ENCODE results near the gene THOC5.
A peak's percentile ranks its signal among the peaks of the same experiment; 100 is the strongest.
"Not testable (repeated sequence)": the region's sequence is repeated elsewhere in the genome, so short reads cannot be mapped to it uniquely, and the experiment has no call there.

THOC5 gene

DNA sequence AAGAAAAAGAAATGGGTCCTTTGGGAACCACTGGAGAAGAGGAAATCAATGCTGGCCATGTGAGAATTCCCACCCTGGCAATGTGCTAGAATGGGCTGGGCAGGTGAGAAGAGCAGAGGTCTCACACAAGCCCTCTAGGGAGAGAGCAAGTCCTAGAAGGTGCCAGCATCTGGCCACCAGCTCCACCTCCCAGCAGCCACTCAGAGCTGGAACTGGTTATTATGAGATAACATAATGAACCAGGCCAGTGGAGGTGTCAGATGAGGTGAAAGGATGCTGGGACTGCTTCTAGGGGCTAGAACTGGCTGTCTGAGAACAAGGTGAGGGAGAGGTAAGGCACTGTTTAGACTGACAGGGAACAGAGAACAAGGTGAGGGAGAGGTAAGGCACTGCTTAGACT is 44.3 kb downstream of the THOC5 start:
- no peak for DNase-seq

DNA sequence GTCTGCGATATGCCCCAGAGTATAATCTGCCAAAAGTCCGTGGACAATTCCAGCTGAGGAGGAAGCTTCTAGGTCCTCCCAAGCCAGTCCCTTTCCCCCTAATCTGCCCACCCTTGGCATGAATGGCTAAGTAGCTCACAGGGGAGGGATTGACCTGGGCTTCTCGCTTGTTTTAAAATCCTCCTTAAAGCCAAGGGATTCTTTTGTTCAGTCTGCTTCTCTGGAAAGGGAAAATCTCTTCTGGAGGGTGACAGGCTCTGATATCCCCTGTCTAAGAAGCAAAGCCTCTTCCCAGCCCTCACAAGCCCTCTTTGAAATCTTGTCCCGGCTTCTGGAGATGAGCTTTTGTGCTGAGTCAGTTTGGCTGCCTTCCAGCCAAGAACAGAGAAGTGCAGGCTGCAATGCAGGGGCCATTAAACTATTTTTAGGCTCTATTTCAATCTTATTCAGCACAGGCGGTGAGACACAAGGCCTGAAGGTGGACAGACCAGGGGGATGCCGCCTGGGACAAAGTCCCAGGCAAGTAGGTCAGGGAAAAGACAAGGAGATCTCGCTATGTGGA is 49.7 kb downstream of the THOC5 start:
- no peak for DNase-seq

DNA sequence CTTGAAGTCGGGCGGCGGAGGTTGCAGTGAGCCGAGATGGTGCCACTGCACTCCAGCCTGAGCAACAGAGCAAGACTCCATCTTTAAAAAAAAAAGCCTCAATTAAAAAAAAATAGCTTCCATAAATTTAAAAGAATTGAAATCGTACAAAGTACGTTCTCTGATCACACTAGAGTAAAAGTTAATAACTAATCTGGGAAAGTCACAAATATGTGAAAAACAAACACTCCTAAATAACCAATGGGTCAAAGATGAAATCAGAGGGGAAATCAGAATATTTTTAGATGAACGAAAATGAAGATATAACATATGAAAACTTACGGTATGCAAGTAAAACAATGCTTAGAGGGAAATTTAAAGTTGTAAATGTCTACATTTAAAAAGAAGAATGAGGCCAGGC is 53.7 kb downstream of the THOC5 start:
- DNase-seq = no peak

DNA sequence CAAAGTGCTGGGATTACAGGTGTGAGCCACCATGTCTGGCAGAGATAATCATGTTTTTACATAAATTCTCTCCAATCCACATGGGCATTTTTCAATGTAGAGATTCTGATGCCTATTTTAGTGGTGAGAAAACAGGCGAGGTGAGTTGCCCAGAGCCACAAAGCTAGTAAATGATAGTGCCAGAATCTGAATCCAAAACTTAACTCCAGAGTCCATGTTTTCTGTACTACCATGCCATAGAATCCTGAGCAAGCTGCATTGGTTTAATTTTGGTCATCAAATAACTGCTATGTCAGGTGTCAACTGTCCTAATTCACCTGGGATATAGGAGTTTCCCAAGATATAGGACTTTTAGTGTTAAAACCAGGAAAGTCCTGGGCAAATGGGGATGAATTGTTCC is 59.9 kb downstream of the THOC5 start:
- no peak for DNase-seq

DNA sequence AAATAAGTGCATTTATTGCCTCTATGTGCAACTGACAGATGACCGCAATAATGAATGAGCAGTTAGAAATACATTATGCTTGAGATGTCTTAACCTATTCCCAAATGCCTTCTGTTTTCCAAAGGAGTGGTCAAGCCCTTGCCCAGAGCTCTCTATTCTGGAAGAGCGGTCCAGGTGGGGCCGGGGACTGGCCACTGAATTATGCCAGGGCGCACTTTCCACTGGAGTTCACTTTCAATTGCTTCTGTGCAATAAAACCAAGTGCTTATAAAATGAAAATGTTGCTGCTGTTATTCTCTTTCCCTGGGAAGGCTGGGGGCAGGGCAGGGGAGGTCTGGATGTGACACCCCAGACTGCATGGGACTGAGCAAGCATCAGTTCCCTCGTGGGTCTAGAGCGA is 62.5 kb downstream of the THOC5 start:
- no peak for DNase-seq

DNA sequence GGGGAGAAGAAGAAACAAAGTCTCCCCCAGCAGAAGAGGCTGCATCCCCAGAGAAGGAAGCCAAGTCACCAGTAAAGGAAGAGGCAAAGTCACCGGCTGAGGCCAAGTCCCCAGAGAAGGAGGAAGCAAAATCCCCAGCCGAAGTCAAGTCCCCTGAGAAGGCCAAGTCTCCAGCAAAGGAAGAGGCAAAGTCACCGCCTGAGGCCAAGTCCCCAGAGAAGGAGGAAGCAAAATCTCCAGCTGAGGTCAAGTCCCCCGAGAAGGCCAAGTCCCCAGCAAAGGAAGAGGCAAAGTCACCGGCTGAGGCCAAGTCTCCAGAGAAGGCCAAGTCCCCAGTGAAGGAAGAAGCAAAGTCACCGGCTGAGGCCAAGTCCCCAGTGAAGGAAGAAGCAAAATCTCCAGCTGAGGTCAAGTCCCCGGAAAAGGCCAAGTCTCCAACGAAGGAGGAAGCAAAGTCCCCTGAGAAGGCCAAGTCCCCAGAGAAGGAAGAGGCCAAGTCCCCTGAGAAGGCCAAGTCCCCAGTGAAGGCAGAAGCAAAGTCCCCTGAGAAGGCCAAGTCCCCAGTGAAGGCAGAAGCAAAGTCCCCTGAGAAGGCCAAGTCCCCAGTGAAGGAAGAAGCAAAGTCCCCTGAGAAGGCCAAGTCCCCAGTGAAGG is 64.3 kb downstream of the THOC5 start:
- DNase-seq = not testable (repeated sequence)

DNA sequence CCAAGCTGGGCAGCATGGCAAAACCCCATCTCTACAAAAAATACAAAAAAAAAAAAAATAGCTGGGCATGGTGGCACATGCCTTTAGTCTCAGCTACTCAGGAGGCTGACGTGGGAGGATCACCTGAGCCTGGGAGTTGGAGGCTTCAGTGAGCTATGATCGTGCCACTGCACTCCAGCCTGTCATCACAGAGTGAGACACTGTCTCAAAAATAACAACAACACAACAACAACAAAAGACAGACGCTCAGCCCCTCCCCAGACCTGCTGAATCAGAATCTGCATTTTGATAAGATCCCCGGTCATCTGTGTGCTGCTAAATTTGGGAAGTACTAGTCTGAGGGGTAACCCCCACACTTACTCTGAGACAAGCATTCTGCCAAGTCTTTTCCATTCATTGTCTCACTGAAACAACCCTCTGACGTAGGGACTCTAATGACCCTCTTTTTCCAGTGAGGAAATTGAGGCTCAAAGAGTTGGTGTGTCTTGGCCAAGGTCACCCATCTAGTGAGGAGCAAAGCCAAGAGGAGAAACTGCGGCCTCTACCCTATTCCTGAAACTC is 66.1 kb downstream of the THOC5 start:
- DNase-seq = no peak

DNA sequence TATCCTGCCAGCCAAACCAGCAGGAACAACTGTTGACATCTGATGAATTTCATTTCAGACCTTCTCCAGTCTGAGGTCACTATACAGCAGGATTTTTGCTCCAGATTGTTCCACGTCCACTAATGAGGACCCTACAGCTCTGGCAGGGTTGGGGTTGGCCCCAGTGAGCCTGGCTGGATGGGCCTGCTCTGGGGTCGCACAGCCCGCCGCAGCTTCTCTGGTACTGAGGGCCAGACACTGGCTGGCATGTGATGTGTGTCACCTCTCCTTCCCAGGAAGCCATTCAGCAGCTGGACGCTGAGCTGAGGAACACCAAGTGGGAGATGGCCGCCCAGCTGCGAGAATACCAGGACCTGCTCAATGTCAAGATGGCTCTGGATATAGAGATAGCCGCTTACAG is 68.1 kb downstream of the THOC5 start:
- no peak for DNase-seq

DNA sequence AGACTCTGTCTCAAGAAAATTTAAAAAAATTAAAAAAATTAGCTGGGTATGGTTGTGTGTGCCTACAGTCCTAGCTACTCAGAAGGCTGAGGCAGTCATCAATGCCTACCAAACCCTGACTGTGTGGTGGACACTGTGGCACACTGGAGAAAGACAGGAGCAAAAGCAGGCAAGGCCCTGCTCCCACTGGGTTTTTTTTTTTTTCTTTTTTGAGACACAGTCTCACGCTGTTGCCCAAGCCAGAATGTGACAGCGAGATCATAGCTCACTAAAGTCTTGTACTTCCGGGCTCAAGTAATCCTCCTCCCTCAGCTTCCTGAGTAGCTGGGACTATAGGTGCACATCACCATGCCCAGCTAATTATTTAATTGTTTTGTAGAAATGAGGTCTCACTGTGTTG is 68.9 kb downstream of the THOC5 start:
- no peak for DNase-seq

DNA sequence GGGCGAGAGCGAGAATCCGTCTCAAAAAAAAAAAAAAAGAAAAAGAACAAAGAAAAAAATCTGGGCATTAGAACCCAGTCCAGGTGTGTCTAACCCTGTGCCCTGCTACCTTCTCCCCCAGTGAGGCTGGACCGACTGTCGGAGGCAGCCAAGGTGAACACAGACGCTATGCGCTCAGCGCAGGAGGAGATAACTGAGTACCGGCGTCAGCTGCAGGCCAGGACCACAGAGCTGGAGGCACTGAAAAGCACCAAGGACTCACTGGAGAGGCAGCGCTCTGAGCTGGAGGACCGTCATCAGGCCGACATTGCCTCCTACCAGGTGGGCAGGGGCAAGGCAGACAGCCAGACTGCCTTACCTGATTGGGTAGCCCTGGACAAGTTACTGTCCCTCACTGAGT is 70.3 kb downstream of the THOC5 start:
- no peak for DNase-seq

DNA sequence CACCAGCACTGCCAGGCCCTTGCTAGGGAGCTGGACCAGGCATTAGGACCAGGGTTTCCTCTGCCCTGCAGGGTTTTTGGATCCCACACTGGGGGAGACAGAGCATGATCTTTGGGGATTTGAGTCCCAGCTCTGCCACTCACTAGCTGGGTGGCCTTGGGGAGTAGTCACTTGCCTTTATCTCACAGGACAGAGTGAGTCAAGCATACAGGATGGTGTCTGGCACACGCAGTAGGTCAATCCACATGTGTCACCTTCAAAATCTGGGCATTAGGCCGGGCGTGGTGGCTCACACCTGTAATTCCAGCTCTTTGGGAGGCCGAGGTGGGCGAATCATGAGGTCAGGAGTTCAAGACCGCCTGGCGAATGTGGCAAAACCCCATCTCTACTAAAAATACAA is 70.8 kb downstream of the THOC5 start:
- no peak for DNase-seq

DNA sequence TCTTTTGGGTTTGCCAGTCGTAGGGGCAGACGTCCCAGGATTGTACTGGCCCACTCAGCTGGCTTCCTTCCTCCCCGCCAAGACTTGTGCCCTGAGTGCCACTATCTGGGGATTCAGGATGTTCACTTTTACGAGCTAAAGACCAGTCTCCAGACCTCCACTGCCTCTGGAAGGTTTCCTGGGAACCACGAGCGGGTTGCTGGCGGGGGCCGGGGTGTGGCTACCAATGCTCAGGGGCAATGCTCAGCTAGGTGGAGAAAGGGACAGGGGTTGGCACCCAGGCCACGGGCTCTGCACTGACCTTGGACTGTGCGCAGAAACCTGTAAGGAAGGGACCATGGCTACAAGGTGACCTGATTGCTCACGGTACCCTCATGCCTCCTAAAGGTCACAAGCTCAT is 71.3 kb downstream of the THOC5 start:
- DNase-seq = no peak

DNA sequence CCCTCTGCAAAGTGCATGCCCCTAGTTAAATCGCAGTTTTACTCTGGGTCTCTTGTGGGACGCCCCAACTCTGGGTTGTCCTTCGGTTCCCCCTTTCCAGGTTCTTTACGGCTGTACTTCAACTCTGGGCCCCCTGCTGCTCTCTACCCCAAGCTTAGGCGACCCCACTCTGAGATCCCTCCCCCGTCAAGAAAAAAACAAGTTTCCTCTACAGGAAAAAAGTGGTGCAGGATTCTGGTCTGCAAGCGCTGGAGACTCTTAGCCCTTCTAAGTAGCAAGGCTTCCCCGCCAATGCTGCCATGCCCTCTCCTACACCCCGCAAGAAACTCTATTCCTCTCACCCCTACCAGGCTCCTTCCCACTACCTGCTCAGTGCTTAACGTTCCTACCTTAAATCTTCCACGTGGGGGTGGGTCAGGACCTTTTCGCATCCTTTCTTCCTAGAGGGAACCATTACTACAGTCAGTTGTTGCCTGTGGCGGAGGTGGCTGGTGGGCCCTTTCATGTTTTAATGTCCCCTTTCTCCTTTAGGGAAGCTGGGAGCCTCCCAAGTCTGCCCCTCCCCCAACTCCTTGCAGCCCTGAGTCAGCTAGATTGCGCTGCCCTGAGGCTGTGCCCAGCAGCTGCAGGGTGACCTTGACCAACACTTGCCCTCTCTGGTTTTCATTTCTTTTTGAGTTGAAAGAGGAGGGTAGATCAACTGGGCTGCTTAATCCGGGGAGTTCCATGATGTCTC is 72.1 kb downstream of the THOC5 start:
- DNase-seq = no peak

DNA sequence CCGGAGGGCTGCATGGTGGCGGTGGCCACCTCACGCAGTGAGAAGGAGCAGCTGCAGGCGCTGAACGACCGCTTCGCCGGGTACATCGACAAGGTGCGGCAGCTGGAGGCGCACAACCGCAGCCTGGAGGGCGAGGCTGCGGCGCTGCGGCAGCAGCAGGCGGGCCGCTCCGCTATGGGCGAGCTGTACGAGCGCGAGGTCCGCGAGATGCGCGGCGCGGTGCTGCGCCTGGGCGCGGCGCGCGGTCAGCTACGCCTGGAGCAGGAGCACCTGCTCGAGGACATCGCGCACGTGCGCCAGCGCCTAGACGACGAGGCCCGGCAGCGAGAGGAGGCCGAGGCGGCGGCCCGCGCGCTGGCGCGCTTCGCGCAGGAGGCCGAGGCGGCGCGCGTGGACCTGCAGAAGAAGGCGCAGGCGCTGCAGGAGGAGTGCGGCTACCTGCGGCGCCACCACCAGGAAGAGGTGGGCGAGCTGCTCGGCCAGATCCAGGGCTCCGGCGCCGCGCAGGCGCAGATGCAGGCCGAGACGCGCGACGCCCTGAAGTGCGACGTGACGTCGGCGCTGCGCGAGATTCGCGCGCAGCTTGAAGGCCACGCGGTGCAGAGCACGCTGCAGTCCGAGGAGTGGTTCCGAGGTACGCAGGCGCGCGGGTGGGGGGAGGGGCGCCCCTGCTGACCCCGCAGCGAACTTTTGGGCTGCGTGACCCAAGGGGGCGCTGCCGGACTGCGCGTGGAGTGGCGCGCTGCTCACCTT is 72.9 kb downstream of the THOC5 start:
- no peak for DNase-seq

DNA sequence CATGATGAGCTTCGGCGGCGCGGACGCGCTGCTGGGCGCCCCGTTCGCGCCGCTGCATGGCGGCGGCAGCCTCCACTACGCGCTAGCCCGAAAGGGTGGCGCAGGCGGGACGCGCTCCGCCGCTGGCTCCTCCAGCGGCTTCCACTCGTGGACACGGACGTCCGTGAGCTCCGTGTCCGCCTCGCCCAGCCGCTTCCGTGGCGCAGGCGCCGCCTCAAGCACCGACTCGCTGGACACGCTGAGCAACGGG is 73.4 kb downstream of the THOC5 start:
- no peak for DNase-seq

DNA sequence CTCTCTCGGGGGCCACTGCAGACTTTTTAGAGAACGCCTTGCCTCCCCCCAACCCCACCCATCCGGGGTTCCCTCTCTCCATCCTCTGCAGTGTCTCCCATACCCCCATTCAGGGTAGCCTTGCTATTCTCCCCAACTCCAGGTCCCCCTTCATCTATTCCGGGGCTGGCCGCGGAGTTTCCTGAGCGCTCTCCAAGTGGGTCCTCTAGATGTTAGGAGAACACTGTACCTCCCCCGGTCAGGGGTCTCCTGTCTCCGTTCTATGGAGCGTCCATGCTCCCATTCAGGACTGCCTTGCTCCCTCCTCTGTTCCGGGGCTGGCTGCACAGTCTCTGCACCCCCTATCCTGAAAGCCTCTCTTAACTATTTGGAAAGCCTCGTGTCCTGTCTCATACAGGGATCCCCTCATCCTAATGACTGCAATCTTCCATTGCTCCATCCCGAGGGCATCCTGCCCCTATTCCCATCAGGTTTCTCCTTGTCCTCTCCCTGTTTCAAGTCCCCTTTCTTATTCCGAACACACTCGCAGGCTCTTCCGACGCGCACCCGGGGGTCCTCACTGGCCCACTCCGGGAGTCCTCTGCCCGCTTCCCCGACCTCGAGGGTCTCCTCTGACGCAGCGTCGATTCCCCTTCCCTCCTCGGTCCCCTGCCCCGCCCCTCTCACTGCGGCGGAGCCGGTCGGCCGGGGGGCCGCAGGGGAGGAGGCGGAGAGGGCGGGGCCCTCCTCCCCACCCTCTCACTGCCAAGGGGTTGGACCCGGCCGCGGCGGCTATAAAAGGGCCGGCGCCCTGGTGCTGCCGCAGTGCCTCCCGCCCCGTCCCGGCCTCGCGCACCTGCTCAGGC is 73.9 kb downstream of the THOC5 start, which contains the start of gene NEFH:
Gene NEFH (plus strand): TSS at position 802 of the 845 bp plus-strand sequence. CDS start 45 bp downstream, outside the sequence.
- DNase-seq = peak; percentile 24

DNA sequence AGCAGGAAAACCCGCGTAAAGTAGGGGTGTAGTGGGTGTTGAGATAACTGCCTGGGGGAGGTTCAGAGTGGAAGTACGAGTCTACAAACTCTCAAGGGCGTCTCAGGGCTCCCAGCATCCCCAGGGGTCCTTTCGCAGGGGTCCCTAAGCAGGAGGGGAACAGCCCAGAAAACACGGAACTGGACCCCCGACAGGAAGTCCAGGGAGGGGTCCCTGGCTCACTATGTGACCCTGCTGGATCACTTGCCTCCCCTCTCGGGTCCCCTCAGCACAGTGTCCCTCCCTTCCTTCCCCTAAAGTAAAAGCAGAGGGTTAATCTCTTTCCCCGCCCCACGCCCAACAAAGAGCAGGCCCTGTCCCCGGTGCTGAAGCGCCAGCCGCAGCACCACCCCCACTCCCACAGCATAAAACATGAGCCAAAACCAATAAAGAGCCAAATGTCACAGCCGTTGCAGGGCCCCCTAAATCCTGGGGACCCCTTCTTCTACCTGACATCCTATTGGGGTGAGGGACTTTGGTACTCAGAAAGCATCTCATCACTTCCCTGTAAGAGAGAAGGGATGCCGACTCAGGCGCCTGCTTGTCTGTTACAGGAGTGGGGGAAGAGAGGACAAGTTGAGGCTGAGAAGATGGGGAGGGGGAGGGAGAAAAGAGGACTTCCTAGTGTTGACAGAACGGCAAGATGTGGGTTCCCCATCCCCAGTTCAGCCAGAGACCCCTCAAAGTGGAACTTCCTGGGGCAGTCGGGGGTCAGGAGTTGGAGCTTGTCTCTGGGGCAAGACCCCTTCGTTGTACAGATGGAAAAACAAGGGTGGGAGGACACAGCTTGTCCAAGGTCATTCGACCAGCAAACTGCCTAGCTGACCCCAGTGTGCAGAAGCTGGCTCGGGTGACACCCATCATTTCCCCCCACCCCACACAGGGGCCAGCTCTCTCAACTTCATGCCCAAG is 75.0 kb downstream of the THOC5 start:
- no peak for DNase-seq

DNA sequence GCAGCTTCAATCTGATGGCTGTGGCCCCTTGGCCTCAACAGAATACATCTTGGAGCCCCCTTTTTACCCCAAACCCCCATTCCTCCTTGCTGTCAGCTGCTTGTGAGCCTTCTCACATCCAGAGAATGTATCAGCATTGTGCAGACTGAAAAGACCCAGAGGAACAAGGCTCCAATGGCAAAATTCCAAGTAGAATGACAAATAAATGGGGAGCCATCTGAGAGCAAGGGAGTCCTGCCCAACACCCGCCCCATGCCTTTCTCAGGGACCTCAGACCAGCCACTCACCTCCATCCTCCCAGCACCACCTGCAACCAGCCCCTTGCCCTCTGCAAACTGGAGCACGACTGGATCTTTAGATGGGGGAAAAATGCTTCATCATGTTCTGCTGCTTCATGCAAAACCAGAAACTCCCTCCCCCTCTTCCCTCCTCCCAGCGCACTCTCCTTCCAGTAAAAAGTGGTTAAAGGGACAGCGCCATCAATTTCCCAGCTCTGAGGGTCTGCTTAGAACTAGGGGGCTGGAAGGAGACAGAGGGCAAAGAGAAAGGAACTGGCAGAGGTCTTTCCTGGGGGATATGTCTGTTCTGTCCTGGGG is 75.7 kb downstream of the THOC5 start:
- no peak for DNase-seq

DNA sequence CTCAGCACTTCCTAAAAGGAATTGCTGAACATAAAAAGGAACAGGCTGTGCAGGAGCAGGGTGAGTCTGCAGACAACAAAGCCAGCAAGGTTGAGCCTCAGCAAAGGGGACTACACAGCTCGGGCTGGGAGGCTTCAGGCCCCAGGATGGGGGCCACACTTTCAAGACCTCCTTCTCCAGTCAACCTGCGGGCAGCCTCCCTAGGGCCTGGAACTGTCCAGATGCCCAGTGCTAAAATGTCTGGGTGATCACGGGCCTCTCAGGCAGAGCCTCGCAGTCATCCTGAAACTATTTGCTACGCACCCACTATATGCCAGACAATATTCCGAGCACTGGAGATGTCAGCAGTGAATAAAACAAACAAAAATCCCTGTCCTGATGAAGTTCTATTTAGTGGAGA is 77.4 kb downstream of the THOC5 start:
- DNase-seq = no peak

DNA sequence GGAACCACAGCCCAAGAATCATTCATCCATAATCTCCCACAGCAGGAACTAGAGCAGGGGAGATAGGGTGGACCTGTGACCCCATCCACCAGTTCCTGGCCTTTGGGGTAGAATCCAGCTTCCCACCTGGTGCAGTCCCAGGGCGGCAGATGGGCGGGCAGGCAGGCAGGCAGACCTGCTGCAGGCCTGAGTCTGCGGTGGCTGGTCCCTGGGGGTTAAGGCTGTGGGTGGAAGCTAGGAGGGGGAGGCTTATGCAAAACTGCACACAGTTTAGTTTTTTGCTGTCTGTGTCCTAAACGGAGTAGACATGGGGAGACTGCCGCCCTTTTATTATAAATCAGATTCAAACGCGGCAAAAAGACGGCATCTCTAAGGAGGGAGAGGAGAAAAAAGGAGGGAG is 78.0 kb downstream of the THOC5 start:
- DNase-seq = no peak

DNA sequence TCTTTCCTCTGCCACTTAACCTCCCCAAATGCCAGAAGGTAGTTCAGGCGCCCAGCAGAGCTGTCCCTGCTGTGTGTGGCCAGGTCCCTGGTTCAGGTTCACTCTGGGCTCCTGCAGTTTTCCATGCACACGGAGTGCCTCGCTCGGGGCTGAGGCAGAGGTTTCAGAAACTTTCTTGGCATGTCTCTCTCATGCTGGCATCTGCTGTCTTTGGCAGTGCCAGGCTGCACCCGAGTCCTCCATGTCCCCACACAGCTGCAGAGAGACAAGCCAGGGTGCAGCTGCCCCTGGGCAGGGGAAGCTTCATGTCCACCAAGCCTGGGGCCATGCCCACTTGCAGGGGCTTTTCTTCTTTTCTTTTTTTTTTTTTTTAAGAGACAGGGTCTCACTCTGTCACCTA is 80.6 kb downstream of the THOC5 start:
- DNase-seq = no peak
